HG03439 (cell line): ENCODE measurements around the gene TBC1D32.
"Not testable (repeated sequence)": the region's sequence is repeated elsewhere in the genome, so short reads cannot be mapped to it uniquely, and the experiment has no call there.

ENCODE experiments used
- ATAC-seq: cut with Tn5 transposase; IDR thresholded peaks from one replicate; pipeline ENCODE4 v1.9.1; 2021; ENCODE audit warnings: mild to moderate bottlenecking, moderate library complexity; ENCODE audit not compliant: unreplicated experiment

TBC1D32 gene

GRCh38 chr6:121235386-121235785, 98.9 kb downstream of the TBC1D32 start:
- ATAC-seq = no peak

GRCh38 chr6:121223930-121224329, 110.3 kb downstream of the TBC1D32 start:
- ATAC-seq = no peak

DNA sequence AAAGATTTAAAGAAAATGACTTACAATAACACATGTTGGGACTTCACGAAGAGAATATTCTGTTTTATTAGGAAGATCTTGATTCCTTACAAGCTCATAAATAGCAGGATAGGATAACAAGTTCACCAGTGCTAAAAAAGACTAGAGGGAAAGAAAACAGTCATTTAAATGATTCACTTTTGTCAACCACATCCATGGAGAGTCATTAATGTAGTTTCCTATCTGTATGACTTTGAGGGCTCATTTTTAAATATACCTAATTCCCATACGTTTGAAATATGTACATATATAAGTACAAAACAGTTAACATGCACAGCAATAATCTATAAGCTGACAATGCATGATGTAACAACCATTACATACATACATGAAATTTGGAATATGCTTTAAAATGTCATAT, 111.1 kb downstream of the TBC1D32 start:
- no peak for ATAC-seq

- no peak for ATAC-seq
These were observed 111.6 kb downstream of the TBC1D32 start for GRCh38 chr6:121222656-121223055.

DNA sequence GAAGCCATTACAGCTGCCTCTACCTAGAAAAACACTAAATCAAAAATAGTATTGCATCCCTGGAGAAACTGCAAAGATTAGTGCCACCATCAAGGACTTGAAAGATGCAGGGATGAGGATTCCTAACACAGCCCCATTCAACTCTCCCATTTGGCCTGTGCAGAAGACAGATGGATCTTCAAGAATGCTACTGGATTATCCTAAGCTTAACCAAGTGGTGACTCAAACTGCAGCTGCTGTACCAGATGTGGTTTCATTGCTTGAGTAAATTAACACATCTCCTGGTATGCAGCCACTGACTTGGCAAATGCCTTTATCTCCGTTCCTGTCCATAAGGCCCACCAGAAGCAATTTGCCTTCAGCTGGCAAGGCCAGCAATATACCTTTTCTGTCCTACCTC, 117.4 kb downstream of the TBC1D32 start:
- ATAC-seq = no peak

- not testable (repeated sequence) for ATAC-seq
These were observed 120.9 kb downstream of the TBC1D32 start for GRCh38 chr6:121213341-121213740.

DNA sequence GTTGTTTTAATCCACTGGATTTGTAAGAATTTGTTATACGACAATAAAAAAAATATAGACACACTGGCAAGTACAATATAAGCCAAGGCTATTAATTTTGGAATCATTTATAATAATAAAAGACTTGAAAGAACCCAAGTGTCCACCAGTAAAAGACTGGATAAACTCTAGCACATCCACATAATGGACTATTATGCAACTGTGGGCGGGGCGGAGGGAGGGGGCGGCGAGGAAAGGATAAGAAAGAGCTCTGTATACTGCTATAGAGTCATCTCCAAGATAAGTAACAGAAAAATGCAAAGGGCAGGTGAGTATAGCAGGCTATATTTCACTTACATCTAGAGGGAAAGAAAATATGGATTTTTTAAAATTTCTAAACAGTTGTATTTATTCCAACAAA, 123.3 kb downstream of the TBC1D32 start:
- no peak for ATAC-seq

GRCh38 chr6:121205569-121205968, 128.7 kb downstream of the TBC1D32 start:
- no peak for ATAC-seq

DNA sequence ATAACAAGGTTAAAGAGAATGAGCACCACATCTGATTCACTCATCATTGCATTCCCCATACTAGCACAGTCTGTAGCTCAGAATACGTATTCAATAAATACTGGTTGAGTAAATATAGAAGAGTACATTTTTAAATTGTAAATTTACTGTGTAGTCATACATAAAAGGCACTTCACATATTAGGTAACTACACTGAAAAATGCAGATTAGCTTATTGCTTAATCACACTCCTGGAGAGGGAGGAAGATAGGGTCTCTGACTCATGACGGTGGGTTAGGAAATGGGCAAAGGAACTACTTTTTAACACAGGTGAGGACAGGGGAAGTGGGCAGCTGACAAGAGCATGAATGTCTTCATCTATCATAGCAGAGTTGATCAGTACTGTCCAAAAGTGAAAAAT, 133.2 kb downstream of the TBC1D32 start:
- ATAC-seq = no peak

GRCh38 chr6:121196042-121196441, 138.2 kb downstream of the TBC1D32 start:
- not testable (repeated sequence) for ATAC-seq

GRCh38 chr6:121190122-121190521, 144.2 kb downstream of the TBC1D32 start:
- no peak for ATAC-seq

DNA sequence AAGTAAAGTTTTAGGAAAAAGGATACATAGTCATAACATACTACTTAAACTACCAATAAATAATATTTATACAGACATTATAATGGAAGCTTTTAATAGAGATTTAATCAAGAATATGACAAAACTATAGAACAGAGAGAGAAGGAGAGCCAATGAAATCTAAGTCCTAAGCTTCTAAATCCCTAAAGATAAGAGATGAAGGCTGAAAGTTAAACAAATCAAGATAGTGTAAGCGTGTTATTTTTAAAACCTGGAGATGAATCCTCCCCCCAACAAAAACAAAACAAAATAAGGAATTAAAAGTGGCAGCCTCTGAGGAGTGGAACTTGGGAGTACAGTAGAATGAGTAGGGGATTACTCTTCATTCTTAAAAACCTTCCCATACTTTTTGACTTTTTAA, 145.9 kb downstream of the TBC1D32 start:
- ATAC-seq = no peak

DNA sequence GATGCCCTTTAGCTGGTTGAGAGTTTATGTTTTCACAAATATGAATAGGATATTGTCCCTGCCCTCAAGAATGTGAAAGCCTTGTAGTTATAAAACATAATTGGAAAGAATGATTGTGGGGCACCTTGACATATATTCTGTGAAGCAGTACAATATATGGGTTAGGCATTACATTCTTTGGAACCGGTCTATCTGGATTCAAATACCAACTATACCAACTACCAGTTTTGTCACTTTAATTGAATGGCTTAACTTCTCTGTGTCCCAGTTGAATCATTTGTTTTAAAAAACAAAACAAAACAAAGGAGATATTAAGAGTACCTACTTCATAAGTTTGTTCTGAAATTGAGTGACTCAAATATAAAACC, 146.5 kb downstream of the TBC1D32 start:
- ATAC-seq = no peak

- no peak for ATAC-seq
These were observed 147.0 kb downstream of the TBC1D32 start for GRCh38 chr6:121187200-121187832.

DNA sequence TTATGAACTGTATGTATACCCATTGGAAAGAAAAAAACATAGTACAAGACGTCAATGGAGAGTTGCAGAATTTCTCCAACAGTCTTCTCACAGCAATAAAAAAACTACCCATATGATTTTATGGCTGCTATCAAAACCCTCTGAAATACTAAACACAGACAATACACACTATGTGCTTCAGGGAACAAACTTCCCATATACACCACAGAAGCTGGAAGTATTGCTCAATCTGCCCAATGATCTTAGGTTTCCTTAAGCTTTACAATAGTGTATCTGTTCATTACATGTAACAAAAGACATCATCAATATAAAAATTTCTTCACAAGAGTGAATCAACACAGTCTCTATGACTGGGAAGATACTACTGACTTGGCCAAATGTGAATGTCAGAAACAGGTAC, 150.5 kb downstream of the TBC1D32 start:
- ATAC-seq = no peak

- ATAC-seq = no peak
These were observed 158.5 kb downstream of the TBC1D32 start for GRCh38 chr6:121175827-121176226.

DNA sequence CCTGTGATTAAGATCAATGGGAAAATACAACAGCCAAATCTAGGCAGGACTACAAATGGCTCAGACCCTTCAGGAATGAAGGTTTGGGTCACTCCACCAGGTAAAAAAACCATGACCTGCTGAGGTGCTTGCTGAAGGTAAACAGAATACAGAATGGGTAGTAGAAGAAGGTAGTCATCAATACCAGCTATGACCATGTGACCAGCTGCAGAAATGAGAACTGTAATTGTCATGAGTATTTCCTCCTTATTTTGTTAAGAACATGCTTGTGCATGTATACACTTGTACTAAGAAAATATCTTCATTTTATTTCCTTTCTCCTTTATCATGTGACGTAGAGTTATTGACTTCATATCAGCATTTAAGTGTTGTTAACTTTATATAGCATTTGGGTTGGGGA, 161.8 kb downstream of the TBC1D32 start:
- not testable (repeated sequence) for ATAC-seq

GRCh38 chr6:121171879-121172278, 162.4 kb downstream of the TBC1D32 start:
- no peak for ATAC-seq

GRCh38 chr6:121161886-121162285, 172.4 kb downstream of the TBC1D32 start:
- ATAC-seq = no peak

GRCh38 chr6:121160276-121160675, 174.0 kb downstream of the TBC1D32 start:
- ATAC-seq = no peak

DNA sequence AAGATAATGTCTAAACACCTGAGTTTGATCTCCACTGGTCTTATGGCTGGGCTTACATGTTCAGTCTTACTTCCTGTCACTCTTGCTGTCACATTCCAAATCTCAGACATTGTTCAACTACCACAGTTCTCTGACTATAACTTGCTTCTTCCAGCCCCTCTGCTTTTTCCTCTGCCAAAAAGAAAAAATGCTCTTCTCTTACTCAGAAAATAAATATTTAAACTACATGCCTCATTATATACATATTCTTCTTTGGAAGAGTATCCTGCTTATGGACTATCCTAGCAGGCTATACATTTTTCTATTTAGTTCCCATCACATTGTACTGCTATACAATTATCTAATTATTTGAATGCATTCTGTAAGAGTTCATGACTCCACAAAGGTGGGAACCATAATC, 175.4 kb downstream of the TBC1D32 start:
- ATAC-seq = no peak

DNA sequence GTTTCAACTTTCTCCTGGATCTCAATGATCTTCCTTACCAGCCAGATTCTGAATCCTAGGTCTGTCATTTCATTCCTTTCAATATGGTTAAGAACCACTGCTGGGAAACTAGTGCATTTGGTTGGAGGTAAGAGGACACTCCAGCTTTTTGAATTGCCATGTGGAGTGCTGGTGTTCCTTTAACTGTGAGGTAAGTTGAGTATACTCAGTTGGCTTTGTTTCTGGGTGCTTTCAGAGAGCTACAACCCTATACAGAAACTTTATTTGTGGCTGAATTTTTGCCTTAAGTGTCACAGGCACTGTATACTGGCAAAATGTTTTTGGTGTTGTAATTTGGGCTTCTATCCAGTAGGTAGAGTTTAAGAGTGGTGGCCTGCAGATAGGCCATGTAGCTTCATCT, 175.8 kb downstream of the TBC1D32 start:
- ATAC-seq = no peak

- ATAC-seq = no peak
These were observed 176.4 kb downstream of the TBC1D32 start for GRCh38 chr6:121157906-121158305.
